GM19328 (cell line): Measurements from ENCODE around the gene LMOD1.
"Not testable (repeated sequence)": the region's sequence is repeated elsewhere in the genome, so short reads cannot be mapped to it uniquely, and the experiment has no call there.

Experiments used
- ATAC-seq: cut with Tn5 transposase; IDR thresholded peaks from one replicate; pipeline ENCODE4 v1.9.1; 2021; ENCODE audit warnings: mild to moderate bottlenecking, moderate library complexity; ENCODE audit not compliant: unreplicated experiment

Gene LMOD1

DNA sequence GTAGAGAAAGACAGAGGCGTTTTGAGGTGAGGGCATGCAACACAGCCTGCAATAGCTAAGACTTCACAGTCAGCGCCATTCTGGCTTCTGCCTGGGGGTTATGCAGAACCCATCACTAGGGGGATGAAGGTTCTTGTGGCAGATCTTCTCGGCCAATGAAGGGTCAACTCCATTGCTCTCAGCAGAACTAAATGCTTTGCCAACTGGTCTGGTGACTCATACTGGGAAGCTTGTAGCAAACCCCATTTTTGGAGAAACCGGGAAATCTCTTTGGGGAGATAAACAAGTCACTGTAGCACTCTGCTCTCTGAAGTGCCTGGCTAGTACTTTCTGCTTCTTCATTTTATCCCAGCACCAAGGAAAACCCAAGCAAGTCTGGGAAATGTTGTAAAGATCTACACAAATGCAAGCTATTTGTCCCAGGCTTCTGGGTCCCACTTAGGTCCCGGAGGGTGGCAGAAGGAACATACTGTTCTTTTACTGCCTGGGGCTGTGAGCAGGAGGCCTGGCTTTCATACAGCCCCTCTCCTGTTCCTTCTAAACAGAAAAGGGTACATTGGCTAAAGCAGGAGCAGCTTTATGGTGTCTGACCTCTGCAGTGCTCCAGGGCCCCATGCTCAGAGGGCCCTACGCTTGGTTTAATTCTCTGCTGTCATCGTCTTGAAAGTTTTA lies 28.9 kb downstream of the LMOD1 start:
- no peak for ATAC-seq

DNA sequence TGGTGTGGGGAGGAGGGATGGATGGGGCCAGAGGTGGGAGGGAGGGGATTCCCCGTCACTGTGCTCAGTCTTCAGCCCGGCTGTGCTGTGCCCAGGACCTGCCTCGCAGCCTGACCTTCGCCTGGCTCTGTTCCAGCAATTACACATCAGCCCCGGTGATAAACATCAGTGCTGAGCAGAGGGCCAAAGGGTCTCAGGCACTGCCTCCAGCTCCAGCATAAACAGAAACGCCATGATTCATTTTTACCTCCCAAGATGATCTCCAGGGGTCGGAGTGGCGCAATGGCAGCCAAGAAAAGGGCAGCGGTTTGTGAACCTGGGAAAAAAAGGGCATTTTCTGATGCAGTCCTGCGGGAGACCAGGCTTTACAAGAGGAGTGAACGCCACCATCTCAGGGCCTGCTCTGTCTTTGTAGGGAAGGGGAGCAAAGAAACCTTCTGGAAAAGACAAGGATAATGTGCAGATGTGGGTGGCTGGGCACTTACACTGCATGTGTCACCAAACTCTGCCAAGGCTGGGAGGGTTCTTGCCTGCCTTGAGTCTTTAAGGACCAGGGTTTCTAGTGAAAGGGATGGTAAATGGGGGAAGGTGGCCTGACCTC lies 29.6 kb downstream of the LMOD1 start:
- ATAC-seq, result no peak

- ATAC-seq, result no peak
Observed at GRCh38 chr1:201914456-201915235, 31.7 kb downstream of the LMOD1 start.

GRCh38 chr1:201912832-201913231 lies 33.5 kb downstream of the LMOD1 start:
- no peak for ATAC-seq

GRCh38 chr1:201911826-201912571 lies 34.3 kb downstream of the LMOD1 start:
- ATAC-seq, result no peak

- ATAC-seq, result no peak
Observed at GRCh38 chr1:201907621-201908020, 38.7 kb downstream of the LMOD1 start.

GRCh38 chr1:201906336-201906735 lies 40.0 kb downstream of the LMOD1 start:
- no peak for ATAC-seq

DNA sequence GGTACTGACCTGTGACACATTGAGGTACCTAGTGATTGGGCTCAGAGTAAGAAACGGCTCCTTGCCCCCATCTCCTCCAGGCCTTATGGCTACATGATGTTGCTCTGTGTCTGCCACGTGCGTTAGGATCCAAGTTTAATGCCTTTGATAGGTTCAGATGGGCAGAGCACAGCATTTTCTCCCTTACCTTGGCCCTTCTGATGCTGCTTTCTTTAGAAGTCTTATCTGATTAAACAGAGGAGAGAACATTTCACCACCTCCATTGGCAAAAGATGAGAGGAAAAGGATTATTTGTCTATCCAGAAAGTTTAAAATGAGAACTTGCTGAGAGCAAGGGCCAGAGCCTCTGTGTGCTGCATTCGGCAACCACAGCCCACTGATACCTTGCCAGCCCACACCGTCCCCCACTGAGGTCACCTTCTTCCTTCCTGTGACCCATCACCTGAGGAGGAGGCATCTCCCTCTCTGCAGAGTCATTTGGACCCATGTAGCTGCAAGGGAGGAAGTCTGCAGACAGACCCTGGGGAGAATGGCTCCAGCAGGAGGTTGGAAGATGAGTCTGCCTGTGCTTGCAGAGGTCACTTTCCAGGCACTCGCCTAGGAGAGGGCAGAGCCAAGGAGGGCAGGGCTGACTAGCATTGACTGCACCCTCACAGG lies 41.0 kb downstream of the LMOD1 start:
- no peak for ATAC-seq

- no peak for ATAC-seq
Observed at GRCh38 chr1:201904579-201904978, 41.8 kb downstream of the LMOD1 start.

DNA sequence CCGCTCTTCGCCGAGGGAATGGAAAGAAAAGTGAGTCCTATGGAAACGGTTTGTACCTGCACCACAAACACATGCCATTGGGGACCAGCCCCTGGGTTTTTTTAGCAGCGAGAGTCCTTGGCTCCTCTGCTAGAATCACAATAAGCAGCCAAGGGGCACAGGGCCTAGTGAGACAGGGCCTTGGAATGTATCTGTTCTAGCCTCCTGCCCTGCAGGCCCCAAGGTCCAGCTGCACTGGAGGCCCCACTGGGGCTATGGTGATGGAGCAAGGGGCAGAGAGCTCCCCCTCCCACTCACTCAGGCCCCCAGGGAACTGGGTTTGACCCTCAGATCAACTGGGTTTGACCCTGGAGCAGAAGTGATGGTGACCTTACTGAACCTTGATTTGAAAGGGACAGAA lies 43.2 kb downstream of the LMOD1 start:
- no peak for ATAC-seq

DNA sequence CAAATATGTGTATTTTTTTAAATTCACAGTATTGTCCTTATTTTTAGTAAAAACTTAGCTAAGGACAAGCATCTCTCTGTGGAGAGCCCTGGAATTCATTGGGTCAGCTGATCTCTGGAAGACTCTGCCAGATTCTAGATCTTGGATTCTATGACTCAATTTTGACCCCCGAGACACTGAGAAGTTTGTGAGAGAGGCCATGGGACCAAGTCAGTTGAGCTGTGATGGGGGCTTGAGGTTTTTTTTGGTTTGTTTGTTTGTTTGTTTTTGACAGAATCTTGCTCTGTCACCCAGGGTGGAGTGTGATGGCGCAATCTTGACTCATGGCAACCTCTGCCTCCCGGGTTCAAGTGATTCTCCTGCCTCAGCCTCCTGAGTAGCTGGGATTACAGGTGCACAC lies 44.1 kb downstream of the LMOD1 start:
- ATAC-seq, result no peak

DNA sequence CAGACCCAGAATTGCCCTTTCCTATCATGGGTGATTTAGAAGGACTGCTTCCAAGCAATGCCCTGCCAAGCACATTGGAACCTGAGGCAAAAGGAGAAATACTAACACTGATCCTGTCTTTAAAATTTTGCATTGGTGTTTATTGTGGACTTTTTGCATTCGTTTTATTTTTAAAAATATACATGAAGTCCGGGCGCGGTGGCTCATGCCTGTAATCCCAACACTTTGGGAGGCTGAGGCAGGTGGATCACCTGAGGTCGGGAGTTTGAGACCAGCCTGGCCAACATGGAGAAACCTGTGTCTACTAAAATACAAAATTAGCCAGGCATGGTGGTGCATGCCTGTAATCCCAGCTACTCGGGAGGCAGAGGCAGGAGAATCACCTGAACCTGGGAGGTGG lies 45.3 kb downstream of the LMOD1 start:
- ATAC-seq, result not testable (repeated sequence)

DNA sequence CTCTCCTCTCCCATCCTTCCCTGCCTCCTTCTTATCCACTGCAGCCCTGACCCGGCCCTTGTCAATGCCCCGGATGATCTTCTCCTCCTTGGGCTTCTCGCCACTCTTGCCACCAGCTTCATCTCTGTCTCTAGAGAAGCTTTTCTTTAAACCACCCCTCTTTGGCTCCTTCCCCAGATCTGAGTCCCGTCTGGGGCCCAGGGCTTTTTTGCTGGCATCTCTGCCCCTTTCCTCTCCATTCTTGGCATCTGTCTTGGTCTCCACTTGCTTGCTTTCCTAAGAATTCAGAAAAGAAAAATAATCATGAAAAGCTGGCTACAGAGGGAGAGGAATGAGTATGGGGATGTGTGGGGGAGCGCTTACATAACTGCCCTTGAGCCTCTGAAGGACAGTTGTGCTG lies 45.9 kb downstream of the LMOD1 start:
- no peak for ATAC-seq

DNA sequence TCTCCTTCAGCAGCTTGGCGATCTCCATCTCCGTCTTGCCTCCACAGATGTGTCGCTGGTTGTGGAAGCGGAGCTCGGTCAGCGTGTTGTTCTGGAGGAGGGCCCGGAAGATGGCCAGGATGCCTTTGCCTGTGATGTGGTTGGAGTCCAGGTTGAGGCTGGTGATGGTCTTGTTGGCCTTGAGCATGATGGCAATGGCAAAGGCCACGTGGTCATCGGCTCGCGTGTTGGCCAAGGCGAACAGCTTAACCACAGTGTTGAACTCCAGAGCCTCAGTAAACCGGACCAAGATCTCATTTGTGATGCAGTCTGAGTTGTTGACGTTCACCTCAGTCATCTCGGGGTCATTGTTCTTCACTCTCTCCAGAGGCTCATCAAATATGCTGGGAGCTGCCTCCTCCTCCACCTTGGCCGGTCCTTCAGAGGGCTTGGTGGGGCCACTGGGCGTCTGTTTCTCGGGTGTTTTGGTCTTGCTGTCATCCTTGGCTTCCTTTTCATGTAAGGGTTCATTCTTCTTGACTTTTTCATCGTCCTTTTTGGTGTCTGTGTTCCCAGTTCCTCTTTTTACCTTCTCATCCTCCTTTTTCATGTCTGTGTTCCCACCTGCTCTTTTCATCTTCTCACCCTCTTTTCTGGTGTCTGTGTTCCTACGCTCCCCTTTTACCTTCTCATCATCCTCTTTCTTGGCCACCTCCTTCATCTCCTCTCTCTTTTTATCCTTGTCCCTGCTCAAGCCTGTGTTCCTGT lies 46.5 kb downstream of the LMOD1 start:
- no peak for ATAC-seq

GRCh38 chr1:201898992-201899391 lies 47.4 kb downstream of the LMOD1 start:
- ATAC-seq, result no peak

DNA sequence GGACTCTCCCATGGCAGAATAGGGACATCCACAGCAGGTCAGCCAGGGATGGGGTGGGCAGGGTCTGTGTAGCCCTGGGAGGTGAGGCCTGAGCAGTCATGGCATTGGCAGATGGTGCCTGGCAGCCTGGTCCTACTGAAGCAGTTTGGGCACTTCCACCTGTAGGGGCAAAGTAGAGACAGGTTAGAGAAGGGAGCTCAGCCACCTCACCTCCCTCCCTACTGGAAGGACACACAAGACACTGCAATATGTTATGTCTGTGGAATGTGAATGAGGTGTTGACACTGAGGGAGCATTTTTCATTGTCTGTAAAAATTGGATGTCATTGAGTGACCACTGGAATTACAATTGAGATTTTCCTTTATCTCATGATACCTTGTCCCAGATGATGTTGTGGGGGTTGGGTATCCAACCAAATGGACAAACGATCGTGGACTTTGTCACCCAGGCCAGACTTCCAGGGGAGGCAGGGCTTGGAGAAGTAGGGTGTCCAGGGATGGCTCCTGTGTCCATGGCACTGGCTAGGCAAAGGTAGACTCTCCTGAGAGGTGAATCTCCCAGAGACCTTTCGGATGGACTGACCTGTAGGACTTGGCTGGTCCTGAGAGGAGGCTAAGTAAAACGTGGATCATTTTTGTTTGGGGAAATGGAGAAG lies 48.0 kb downstream of the LMOD1 start:
- ATAC-seq, result no peak

- ATAC-seq, result no peak
Observed at GRCh38 chr1:201896951-201897391, 49.4 kb downstream of the LMOD1 start.

DNA sequence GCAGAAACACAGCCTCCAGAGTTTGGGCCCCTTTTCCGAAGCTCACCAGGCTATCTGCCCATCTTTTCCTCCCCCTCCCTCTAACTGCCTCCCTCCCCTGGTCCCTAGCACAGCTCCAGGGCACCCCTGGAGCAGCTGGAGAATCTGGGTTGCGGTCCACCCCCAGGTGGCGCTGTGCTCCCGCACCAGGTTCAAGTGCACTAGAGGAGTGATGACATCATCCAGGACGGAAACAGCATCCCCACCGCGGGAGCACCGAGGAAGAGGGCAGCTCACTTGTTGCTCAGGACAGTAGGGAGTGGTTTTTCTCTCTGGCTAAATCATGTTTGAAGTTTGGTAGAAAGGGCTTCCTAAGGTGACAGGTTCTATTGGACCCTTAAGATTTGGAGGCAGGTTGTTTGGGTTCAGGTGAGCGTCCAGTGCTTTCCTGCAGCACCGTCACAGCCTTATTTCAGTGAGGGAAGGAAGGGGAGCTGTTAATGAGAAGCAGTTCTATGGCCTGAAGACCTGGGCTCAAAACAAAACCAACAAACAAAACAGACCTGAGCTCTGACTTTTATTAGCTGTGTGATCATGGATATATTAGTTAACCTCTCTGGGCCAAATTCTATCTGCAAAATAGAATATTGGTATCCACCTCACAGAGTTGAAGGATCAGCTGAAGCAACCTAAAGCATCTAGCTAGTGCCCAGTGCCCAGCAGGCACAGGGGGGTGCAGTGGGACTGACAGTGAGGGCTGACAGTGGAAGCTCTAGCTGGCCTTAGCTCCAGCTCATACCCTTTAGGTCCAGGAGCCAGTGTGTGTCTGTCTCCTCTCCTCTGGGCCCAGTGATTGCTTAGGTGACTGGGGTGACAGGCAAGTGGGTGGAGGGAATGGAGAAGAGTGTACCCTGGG lies 50.2 kb downstream of the LMOD1 start:
- no peak for ATAC-seq
